COR-L47 (cell line): ENCODE measurements around the gene MFAP2.

Source experiments
- DNase-seq: peaks from one replicate; lab custom pipeline; 2025; lab: John Stamatoyannopoulos, UW

MFAP2 gene

DNA sequence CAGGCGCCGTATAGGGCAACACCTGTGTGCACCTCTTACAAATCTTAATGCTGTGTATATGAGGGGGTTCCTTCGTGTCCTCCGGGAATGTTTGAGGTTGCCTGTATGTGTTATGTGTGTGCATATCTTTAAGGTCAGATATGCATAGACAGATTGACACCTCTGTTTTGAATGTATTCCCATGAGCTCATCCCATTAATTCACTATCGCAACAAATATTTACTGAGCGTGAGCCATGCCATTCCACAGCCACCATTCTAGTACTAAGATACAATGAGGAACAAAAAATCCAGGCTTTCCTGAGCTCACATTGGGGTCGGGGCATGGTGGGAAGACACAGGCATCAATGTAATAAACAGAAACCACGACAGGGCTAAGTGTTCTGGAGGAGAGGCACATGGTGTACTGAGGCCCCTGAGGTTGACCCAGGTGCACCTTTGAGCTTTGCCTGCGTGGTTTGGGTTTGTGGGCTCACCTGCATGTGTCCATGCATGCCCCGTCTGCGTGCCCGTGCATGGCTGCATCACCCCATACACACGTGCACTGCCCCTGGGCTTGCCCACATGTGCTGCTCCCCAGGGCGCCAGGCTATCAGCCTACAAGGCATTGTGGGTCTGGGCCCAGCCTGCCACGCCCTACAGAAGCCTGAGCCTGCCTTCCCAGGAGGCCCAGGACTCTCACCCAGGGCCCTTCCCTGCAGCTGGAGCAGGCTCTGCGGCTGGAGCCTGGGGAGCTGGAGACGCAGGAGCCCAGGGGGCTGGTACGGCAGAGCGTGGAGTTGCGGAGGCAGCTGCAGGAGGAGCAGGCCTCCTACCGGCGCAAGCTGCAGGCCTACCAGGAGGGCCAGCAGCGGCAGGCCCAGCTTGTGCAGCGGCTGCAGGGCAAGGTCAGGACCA, 51.0 kb downstream of the MFAP2 start:
- DNase-seq = peak; percentile 67

DNA sequence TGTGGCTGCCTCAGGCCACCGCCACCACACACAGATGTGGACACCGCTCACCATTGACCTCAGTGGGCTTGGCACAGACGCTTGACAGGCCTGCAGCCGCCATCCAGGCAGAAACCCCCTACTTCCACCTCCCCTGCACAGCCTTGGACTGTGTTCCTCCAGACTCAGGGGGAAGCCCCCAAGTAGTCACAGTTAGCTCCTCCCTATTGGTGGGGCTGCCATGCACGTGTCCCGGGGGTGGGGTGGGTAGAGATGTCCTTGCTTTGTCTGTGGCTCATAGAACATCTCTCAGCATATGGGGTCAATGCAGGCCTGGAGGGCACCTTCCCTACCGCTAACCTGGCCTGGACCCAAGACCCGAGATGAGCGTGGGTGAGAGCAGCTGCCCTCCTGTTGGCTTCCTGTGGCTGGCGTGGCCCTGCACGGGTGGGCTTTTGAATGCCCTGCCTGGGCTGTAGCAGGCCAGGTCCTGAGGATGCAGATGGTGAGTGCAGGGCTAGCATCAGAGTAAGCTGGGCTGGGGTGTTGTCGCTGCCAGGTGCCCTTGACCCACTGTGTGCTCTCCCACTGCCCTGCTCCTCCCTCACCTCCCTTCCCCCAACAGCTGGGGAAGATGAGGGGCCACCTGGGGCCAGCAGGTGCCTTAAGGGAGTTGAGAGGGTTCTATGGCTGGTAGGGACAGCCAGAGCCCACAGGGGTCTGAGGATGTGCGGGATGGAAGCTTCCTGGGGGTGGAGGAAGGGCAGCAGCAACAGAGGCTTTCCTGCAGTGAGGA, 52.5 kb downstream of the MFAP2 start:
- no peak for DNase-seq

DNA sequence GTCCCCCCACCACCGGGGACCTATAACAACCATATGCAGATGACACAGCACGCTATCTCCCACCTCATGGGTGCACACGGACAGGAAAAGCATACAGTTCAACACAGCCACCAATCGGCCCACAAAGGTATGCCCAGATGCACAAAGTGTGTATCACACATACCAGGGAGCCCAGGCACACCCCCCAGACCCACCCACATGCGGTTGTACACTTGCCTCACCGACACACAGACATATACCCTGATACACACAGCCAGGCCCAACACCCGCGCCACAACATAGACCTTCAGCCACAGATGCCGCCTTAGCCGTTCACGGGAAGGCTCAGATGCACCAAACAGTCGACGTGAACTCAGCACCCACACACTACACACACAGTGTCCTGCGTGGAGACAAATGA, 53.2 kb downstream of the MFAP2 start:
- DNase-seq = no peak

DNA sequence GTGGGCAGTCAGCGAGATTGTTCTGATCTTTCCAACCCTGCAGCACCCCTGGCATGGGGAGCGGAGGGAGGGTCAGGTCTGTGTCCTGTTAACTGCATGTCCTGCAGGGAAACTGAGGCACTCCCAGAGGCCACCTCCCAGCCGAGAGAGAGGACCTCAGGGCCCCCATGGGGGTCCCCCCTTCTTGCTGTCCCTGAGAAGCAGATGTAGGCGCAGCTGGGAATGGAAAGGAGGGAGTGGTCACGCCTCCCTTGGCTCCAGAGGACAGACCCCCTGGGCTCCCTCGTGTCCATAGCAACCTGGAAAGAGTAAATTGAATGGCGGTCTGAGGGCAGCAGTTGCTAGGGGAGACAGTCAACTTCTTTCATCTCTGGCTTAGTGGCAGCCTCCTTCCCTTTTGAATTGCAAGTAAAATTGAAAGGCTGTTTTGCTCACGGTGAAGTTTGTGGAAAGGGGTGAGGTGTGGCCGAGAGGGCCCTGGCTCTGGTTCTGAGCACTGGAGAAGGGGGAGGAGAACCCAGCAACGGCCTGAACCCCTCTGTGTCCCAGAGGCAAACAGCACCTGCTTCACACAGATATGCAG, 53.8 kb downstream of the MFAP2 start:
- peak; percentile 93 for DNase-seq

DNA sequence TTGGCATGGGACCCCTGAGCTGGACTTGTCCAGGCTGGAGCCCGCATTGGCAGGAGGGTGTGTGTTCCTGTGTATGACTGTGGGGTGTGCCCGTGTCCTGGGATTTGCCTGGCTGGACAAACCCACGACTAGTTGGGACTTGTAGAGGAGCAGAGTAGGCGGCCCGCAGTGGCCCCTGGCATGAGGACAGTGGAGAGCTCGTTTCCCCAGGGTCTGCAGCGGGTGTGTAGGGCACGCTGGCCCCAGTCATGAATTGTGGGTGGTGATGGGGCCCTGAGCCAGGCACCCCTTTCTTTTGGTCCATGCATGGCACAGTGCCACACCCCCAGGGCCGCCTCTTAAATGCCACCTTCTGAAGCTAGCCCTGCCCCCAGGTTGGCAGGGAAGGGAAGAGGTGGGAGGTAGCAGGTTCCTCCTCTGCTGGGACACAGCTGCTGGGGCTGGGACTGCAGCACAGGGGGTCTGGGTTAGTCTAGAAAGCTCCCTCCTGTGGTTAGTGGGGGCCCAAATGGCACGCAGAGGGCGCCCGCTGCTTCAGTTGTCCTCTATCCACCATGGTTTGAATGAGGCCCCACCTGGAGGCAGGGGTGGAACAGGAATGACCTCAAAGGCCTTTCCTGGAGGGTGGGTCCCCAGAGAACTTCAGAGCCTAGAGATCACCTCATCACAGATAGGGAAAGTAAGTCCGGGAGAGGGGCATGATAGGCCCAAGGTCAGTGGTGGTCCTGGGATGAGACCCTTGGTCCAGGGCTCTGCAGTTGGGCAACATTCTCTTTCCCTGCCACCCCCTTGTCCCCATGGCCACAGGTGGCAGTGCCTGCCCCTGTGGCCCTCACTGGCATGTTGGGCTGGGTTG, 54.6 kb downstream of the MFAP2 start:
- peak; percentile 19 for DNase-seq

DNA sequence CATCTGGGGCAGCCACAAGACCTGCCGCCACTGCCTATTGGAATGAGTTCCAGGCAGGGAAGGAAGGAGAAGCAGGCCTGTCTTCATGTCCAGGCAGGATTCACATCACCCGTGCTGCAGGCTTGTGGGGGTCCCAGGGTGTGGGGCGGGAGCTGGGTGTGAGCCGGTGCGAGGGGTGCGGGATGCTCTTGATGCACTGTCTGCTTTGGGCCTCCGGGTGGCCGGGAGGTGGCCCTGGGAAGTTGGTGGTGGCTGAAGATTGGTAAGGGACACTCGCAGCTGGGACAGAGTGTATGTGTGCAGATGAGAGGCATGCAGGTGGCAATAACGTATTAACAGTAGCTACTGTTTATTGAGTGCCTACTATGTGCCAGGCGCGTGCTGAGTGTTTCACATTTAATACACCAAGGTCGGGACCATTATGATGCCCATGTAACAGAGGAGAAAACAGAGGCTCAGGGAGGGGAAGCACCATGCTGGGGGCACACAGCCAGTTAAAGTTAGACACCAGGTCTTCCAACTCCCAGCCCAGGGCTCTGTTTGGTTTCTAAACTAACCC, 55.4 kb downstream of the MFAP2 start:
- DNase-seq = no peak
